Naive thymus-derived CD4-positive, alpha-beta T cell (primary cell): ENCODE data around the gene SLC22A9. TPM values are rescaled to one million over a fixed set of nuclear protein-coding genes. Genes with fewer than 3 reads are reported as not detected.

ENCODE experiments used
- ATAC-seq: fragments of 150-1000 bp; cut with Tn5 transposase; 2 replicates; pipeline ENCODE4 v1.10.0; 2021; ENCODE audit warnings: mild to moderate bottlenecking, moderate library complexity
- CTCF ChIA-PET: fragments of 350-600 bp; sonication (Branson Sonifier 250); formaldehyde crosslinking; loops from one replicate; lab custom pipeline; 2021; ENCODE audit warnings: antibody characterized with exemption; lab: Charles Lee
- POLR2A ChIA-PET: fragments of 350-600 bp; sonication (Branson Sonifier 250); formaldehyde crosslinking; loops from one replicate; lab custom pipeline; 2021; ENCODE audit warnings: antibody characterized with exemption, inconsistent platforms; lab: Charles Lee
- DNase-seq, 9 donors: peaks; one replicate each; pipeline versions ENCODE4 v3.0.0 to v3.0.0-alpha.2; 2020 to 2022; ENCODE audit warnings: mixed read lengths in 1 of 9
- H3K27ac ChIP-seq: one replicate; pipeline ENCODE4 v1.7.0; 2013; ENCODE audit warnings: mild to moderate bottlenecking, low read depth, low read length, moderate library complexity
- H3K27me3 ChIP-seq, 2 donors: one replicate each; pipeline ENCODE4 v1.7.0; 2013; ENCODE audit warnings: low read length in 2 of 2, mild to moderate bottlenecking in 2 of 2, moderate library complexity in 2 of 2; ENCODE audit not compliant: control insufficient read depth in 2 of 2, insufficient read depth in 2 of 2
- H3K36me3 ChIP-seq, 3 experiments: 1 replicate in 2 of 3; 2 replicates in 1 of 3; pipeline ENCODE4 v1.7.0; 2013; ENCODE audit warnings: low read length in 3 of 3, mild to moderate bottlenecking in 3 of 3, moderate library complexity in 1 of 3; ENCODE audit not compliant: insufficient read depth in 3 of 3, control insufficient read depth in 2 of 3
- H3K4me1 ChIP-seq, 2 donors: one replicate each; pipeline ENCODE4 v1.7.0; 2013; ENCODE audit warnings: low read length in 2 of 2, mild to moderate bottlenecking in 2 of 2, moderate library complexity in 1 of 2; ENCODE audit not compliant: control insufficient read depth in 2 of 2, insufficient read depth in 2 of 2
- H3K4me3 ChIP-seq: 2 replicates; pipeline ENCODE4 v1.7.0; 2013; ENCODE audit warnings: mild to moderate bottlenecking, low read length
- H3K9me3 ChIP-seq, 3 experiments: 1 replicate in 2 of 3; 2 replicates in 1 of 3; pipeline ENCODE4 v1.7.0; 2013; ENCODE audit warnings: low read length in 3 of 3; ENCODE audit not compliant: control insufficient read depth in 2 of 3
- H3K27ac Mint-ChIP-seq, 9 donors: one replicate each; pipeline ENCODE4 v1.8.0; 2020 to 2022; ENCODE audit warnings: mixed read lengths in 9 of 9, mild to moderate bottlenecking in 8 of 9, moderate library complexity in 5 of 9, inconsistent platforms in 2 of 9
- H3K27me3 Mint-ChIP-seq, 5 donors: one replicate each; pipeline ENCODE4 v1.8.0; 2021 to 2022; ENCODE audit warnings: mixed read lengths in 5 of 5, mild to moderate bottlenecking in 1 of 5
- H3K36me3 Mint-ChIP-seq, 5 donors: one replicate each; pipeline ENCODE4 v1.8.0; 2020 to 2022; ENCODE audit warnings: mixed read lengths in 5 of 5, mild to moderate bottlenecking in 3 of 5, inconsistent platforms in 1 of 5
- H3K4me1 Mint-ChIP-seq, 7 donors: one replicate each; pipeline ENCODE4 v1.8.0; 2020 to 2022; ENCODE audit warnings: mixed read lengths in 7 of 7, mild to moderate bottlenecking in 3 of 7, inconsistent platforms in 1 of 7
- H3K4me3 Mint-ChIP-seq, 10 donors: one replicate each; pipeline ENCODE4 v1.8.0; 2020 to 2022; ENCODE audit warnings: mild to moderate bottlenecking in 10 of 10, mixed read lengths in 10 of 10, moderate library complexity in 6 of 10, inconsistent platforms in 2 of 10
- H3K9me3 Mint-ChIP-seq, 11 donors: one replicate each; pipeline ENCODE4 v1.8.0; 2020 to 2022; ENCODE audit warnings: mixed read lengths in 11 of 11, mild to moderate bottlenecking in 4 of 11, inconsistent platforms in 1 of 11, moderate library complexity in 1 of 11
- intact Hi-C, 2 donors: fragments of 100-400 bp; cut with micrococcal nuclease; formaldehyde crosslinking; loops; one replicate each; pipeline ENCODE4 v1.15.1; 2023
- polyA plus RNA-seq, 2 donors: library from polyadenylated mRNA; unstranded; fragments of 300-500 nt; fragmentation: Illumina TruSeq; gene quantifications; one replicate each; pipeline ENCODE4 v1.2.3, GENCODE V29; 2021
- total RNA-seq, 6 experiments: library from RNA in 5 of 6; stranded (reverse) in 5 of 6; gene quantifications; 1 replicate in 5 of 6; 2 replicates in 1 of 6; pipeline ENCODE4 v1.2.3 and lab custom pipeline; 2021 to 2026

SLC22A9 gene
- total and polyA plus RNA-seq, 7 experiments from 2014 or later = not detected

GRCh38 chr11:63459586-63459985, 90.0 kb downstream of the SLC22A9 start:
- no peaks in the 10 kb centered on the region for H3K9me3 ChIP-seq
- Mint-ChIP-seq H3K9me3 (no peaks in the 10 kb centered on the region), H3K4me3 (no peak overlapping the region), H3K27me3 (peaks cover 6 to 27% (median 14%) of the 10 kb centered on the region in 5 donors), H3K36me3 (no peaks in the 10 kb centered on the region), H3K27ac (no peak overlapping the region), H3K4me1 (no peaks in the 10 kb centered on the region)
- no peaks in the 10 kb centered on the region for H3K27me3 ChIP-seq
- ChIA-PET CTCF (no interaction called here), POLR2A (no interaction called here)
- DNase-seq = no peak
- no peaks in the 10 kb centered on the region for H3K36me3 ChIP-seq
- H3K27ac ChIP-seq = no peak overlapping the region
- H3K4me3 ChIP-seq = no peak overlapping the region
- intact Hi-C loops = no loop called here
- ATAC-seq = no peak
- no peaks in the 10 kb centered on the region for H3K4me1 ChIP-seq

Other genes with a start within 250 kb of the SLC22A9 start
- gene SLC22A24, start 225.6 kb upstream of the SLC22A9 start, total RNA-seq = not detected
- gene SLC22A24, start 225.6 kb upstream of the SLC22A9 start, polyA plus RNA-seq = not detected
- gene SLC22A25, start 126.2 kb upstream of the SLC22A9 start, total RNA-seq = not detected
- not detected for gene SLC22A25, start 126.2 kb upstream of the SLC22A9 start, polyA plus RNA-seq
- gene PLAAT5, start 121.4 kb downstream of the SLC22A9 start, total RNA-seq = 1 to 10 TPM in 1 of 5 experiments, not detected in 4; 1.1 TPM
- not detected for gene PLAAT5, start 121.4 kb downstream of the SLC22A9 start, polyA plus RNA-seq
- gene LGALS12, start 136.3 kb downstream of the SLC22A9 start, total RNA-seq = 1 to 10 TPM in 1 of 5 experiments, not detected in 4; 1.3 TPM
- not detected for gene LGALS12, start 136.3 kb downstream of the SLC22A9 start, polyA plus RNA-seq
- 100 to 1,000 TPM in 4 of 5 experiments, 10 to 100 TPM in 1; 96.2 to 170 (median 122) TPM for gene PLAAT4, start 167.0 kb downstream of the SLC22A9 start, total RNA-seq
- 100 to 1,000 TPM; 430 to 468 TPM for gene PLAAT4, start 167.0 kb downstream of the SLC22A9 start, polyA plus RNA-seq
- under 1 TPM in 1 of 5 experiments, not detected in 4; 0.51 TPM for gene PLAAT2, start 193.6 kb downstream of the SLC22A9 start, total RNA-seq
- gene PLAAT2, start 193.6 kb downstream of the SLC22A9 start, polyA plus RNA-seq = not detected
- gene PLAAT3, start 244.6 kb downstream of the SLC22A9 start, total RNA-seq = 10 to 100 TPM in 1 of 5 experiments, 1 to 10 TPM in 3, under 1 TPM in 1; 0.92 to 10.3 (median 2.0) TPM
- 1 to 10 TPM; 1.9 to 4.8 TPM for gene PLAAT3, start 244.6 kb downstream of the SLC22A9 start, polyA plus RNA-seq